ENCODE results near the gene KRT80. TPM values are rescaled to one million over a fixed set of nuclear protein-coding genes. Genes with fewer than 3 reads are reported as not detected.

Gene KRT80
- total and polyA plus RNA-seq, 2 of the 13 experiments (the other 11 are each of a cell fraction or from before 2014, with no cell fraction given), result 0.27 to 0.53 TPM

GRCh38 chr12:52171950-52172512, 19.8 kb downstream of the KRT80 start (continued):
- TF ChIP-seq, protein P1, sequence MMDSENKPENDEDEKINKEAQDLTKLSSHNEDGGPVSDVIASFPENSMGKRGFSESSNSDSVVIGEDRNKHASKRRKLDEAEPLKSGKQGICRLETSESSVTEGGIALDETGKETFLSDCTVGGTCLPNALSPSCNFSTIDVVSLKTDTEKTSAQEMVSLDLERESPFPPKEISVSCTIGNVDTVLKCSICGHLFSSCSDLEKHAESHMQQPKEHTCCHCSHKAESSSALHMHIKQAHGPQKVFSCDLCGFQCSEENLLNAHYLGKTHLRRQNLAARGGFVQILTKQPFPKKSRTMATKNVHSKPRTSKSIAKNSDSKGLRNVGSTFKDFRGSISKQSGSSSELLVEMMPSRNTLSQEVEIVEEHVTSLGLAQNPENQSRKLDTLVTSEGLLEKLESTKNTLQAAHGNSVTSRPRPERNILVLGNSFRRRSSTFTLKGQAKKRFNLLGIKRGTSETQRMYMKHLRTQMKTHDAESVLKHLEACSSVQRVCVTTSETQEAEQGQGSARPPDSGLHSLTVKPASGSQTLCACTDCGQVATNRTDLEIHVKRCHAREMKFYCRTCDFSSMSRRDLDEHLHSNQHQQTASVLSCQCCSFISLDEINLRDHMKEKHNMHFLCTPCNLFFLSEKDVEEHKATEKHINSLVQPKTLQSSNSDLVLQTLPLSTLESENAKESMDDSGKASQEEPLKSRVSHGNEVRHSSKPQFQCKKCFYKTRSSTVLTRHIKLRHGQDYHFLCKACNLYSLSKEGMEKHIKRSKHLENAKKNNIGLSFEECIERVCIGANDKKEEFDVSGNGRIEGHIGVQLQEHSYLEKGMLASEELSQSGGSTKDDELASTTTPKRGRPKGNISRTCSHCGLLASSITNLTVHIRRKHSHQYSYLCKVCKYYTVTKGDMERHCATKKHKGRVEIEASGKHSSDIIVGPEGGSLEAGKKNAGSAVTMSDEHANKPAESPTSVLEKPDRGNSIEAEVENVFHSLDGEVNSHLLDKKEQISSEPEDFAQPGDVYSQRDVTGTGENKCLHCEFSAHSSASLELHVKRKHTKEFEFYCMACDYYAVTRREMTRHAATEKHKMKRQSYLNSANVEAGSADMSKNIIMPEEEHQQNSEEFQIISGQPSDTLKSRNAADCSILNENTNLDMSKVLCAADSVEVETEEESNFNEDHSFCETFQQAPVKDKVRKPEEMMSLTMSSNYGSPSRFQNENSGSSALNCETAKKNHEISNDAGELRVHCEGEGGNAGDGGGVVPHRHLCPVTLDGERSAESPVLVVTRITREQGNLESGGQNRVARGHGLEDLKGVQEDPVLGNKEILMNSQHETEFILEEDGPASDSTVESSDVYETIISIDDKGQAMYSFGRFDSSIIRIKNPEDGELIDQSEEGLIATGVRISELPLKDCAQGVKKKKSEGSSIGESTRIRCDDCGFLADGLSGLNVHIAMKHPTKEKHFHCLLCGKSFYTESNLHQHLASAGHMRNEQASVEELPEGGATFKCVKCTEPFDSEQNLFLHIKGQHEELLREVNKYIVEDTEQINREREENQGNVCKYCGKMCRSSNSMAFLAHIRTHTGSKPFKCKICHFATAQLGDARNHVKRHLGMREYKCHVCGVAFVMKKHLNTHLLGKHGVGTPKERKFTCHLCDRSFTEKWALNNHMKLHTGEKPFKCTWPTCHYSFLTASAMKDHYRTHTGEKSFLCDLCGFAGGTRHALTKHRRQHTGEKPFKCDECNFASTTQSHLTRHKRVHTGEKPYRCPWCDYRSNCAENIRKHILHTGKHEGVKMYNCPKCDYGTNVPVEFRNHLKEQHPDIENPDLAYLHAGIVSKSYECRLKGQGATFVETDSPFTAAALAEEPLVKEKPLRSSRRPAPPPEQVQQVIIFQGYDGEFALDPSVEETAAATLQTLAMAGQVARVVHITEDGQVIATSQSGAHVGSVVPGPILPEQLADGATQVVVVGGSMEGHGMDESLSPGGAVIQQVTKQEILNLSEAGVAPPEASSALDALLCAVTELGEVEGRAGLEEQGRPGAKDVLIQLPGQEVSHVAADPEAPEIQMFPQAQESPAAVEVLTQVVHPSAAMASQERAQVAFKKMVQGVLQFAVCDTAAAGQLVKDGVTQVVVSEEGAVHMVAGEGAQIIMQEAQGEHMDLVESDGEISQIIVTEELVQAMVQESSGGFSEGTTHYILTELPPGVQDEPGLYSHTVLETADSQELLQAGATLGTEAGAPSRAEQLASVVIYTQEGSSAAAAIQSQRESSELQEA (CRISPR knock-in tag; IDR thresholded peaks at IDR 0.05; ENCODE audit: not compliant biosample characterization), result no peak
- TF ChIP-seq MIER2 (CRISPR knock-in tag; IDR thresholded peaks at IDR 0.05), result no peak
- TF ChIP-seq LRRFIP1 (CRISPR knock-in tag; conservative IDR thresholded peaks at IDR 0.05), result no peak
- TF ChIP-seq NFE2L2 (IDR thresholded peaks at IDR 0.05; ENCODE audit: low read length), result no peak
- no peak for TF ChIP-seq TBP (CRISPR knock-in tag; IDR thresholded peaks at IDR 0.05)
- TF ChIP-seq RORA (CRISPR knock-in tag; IDR thresholded peaks at IDR 0.05), result no peak
- no peak for TF ChIP-seq ARHGAP35 (CRISPR knock-in tag; IDR thresholded peaks at IDR 0.05; ENCODE audit: borderline replicate concordance)
- TF ChIP-seq, protein P2, sequence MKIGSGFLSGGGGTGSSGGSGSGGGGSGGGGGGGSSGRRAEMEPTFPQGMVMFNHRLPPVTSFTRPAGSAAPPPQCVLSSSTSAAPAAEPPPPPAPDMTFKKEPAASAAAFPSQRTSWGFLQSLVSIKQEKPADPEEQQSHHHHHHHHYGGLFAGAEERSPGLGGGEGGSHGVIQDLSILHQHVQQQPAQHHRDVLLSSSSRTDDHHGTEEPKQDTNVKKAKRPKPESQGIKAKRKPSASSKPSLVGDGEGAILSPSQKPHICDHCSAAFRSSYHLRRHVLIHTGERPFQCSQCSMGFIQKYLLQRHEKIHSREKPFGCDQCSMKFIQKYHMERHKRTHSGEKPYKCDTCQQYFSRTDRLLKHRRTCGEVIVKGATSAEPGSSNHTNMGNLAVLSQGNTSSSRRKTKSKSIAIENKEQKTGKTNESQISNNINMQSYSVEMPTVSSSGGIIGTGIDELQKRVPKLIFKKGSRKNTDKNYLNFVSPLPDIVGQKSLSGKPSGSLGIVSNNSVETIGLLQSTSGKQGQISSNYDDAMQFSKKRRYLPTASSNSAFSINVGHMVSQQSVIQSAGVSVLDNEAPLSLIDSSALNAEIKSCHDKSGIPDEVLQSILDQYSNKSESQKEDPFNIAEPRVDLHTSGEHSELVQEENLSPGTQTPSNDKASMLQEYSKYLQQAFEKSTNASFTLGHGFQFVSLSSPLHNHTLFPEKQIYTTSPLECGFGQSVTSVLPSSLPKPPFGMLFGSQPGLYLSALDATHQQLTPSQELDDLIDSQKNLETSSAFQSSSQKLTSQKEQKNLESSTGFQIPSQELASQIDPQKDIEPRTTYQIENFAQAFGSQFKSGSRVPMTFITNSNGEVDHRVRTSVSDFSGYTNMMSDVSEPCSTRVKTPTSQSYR (CRISPR knock-in tag; IDR thresholded peaks at IDR 0.05; ENCODE audit: borderline replicate concordance), result no peak
- TF ChIP-seq ZNF530 (CRISPR knock-in tag; IDR thresholded peaks at IDR 0.05; ENCODE audit: low read depth), result no peak
- TF ChIP-seq, protein P3, sequence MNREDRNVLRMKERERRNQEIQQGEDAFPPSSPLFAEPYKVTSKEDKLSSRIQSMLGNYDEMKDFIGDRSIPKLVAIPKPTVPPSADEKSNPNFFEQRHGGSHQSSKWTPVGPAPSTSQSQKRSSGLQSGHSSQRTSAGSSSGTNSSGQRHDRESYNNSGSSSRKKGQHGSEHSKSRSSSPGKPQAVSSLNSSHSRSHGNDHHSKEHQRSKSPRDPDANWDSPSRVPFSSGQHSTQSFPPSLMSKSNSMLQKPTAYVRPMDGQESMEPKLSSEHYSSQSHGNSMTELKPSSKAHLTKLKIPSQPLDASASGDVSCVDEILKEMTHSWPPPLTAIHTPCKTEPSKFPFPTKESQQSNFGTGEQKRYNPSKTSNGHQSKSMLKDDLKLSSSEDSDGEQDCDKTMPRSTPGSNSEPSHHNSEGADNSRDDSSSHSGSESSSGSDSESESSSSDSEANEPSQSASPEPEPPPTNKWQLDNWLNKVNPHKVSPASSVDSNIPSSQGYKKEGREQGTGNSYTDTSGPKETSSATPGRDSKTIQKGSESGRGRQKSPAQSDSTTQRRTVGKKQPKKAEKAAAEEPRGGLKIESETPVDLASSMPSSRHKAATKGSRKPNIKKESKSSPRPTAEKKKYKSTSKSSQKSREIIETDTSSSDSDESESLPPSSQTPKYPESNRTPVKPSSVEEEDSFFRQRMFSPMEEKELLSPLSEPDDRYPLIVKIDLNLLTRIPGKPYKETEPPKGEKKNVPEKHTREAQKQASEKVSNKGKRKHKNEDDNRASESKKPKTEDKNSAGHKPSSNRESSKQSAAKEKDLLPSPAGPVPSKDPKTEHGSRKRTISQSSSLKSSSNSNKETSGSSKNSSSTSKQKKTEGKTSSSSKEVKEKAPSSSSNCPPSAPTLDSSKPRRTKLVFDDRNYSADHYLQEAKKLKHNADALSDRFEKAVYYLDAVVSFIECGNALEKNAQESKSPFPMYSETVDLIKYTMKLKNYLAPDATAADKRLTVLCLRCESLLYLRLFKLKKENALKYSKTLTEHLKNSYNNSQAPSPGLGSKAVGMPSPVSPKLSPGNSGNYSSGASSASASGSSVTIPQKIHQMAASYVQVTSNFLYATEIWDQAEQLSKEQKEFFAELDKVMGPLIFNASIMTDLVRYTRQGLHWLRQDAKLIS (CRISPR knock-in tag; IDR thresholded peaks at IDR 0.05), result no peak
